B cell (primary cell): ENCODE measurements around the gene DEFB124. TPM values are rescaled to one million over a fixed set of nuclear protein-coding genes. Genes with fewer than 3 reads are reported as not detected.

ENCODE experiments used
- ATAC-seq: fragments of 200-7000 bp; cut with Tn5 transposase; one replicate; pipeline ENCODE4 v1.10.0; 2021; ENCODE audit warnings: low read depth, mild to moderate bottlenecking, moderate number of reproducible peaks, moderate library complexity
- CTCF ChIA-PET: fragments of 350-600 bp; sonication (Branson Sonifier 250); formaldehyde crosslinking; loops from one replicate; lab custom pipeline; 2021; ENCODE audit warnings: antibody characterized with exemption, inconsistent platforms; lab: Charles Lee
- POLR2A ChIA-PET: fragments of 350-600 bp; sonication (Branson Sonifier 250); formaldehyde crosslinking; loops from one replicate; lab custom pipeline; 2021; ENCODE audit warnings: antibody characterized with exemption; lab: Charles Lee
- DNase-seq: peaks from one replicate; pipeline ENCODE4 v3.0.0; 2013
- H2AFZ ChIP-seq: 2 replicates; pipeline ENCODE4 v1.6.1; 2012; ENCODE audit warnings: mild to moderate bottlenecking, low read depth, low read length; ENCODE audit not compliant: insufficient read depth, poor library complexity, severe bottlenecking
- H3K27ac ChIP-seq, 2 donors: 1 replicate in 1 of 2; 2 replicates in 1 of 2; pipeline ENCODE4 v1.5.1; 2012 to 2013; ENCODE audit warnings: low read length in 2 of 2, mild to moderate bottlenecking in 2 of 2, moderate library complexity in 1 of 2
- H3K27me3 ChIP-seq, 4 experiments: fragments of 200-600 bp in 1 of 4; sonication (generic) in 1 of 4; replicated peaks in 1 of 4; 1 replicate in 2 of 4; 2 replicates in 2 of 4; pipeline versions ENCODE4 v1.6.1 to v1.7.0; 2013 to 2016; ENCODE audit warnings: low read length in 3 of 4, mild to moderate bottlenecking in 2 of 4, mixed read lengths in 1 of 4, moderate library complexity in 1 of 4; ENCODE audit not compliant: insufficient read depth in 4 of 4, control insufficient read depth in 3 of 4; ENCODE audit errors: control extremely low read depth in 1 of 4
- H3K36me3 ChIP-seq, 2 experiments: replicated peaks in 1 of 2; 1 replicate in 1 of 2; 2 replicates in 1 of 2; pipeline versions ENCODE4 v1.6.1 to v1.7.1; 2013; ENCODE audit warnings: low read length in 1 of 2; ENCODE audit not compliant: insufficient read depth in 2 of 2, control insufficient read depth in 1 of 2; ENCODE audit errors: control extremely low read depth in 1 of 2, extremely low read depth in 1 of 2
- H3K4me1 ChIP-seq, 2 donors: fragments of 200-600 bp in 1 of 2; sonication (generic) in 1 of 2; 1 replicate in 1 of 2; 2 replicates in 1 of 2; pipeline versions ENCODE4 v1.5.1 to v1.6.1; 2013 to 2017; ENCODE audit warnings: low read length in 2 of 2; ENCODE audit not compliant: control insufficient read depth in 2 of 2, insufficient read depth in 2 of 2
- H3K4me2 ChIP-seq: replicated peaks from 2 replicates; pipeline ENCODE3; 2012; ENCODE audit warnings: mild to moderate bottlenecking, low read depth, low read length; ENCODE audit not compliant: poor library complexity, severe bottlenecking
- H3K4me3 ChIP-seq, 5 experiments: fragments of 200-600 bp in 1 of 5; sonication (generic) in 1 of 5; 1 replicate in 3 of 5; 2 replicates in 2 of 5; pipeline versions ENCODE4 v1.5.1 to v1.7.0; 2011 to 2016; ENCODE audit warnings: low read length in 4 of 5, mild to moderate bottlenecking in 4 of 5, low read depth in 2 of 5, control low read depth in 1 of 5, moderate library complexity in 1 of 5; ENCODE audit not compliant: insufficient read depth in 1 of 5; ENCODE audit errors: control extremely low read depth in 1 of 5, extremely low read depth in 1 of 5
- H3K79me2 ChIP-seq: fragments of 200-600 bp; sonication (generic); one replicate; pipeline ENCODE4 v1.6.0; 2016; ENCODE audit warnings: low read length; ENCODE audit not compliant: control insufficient read depth, insufficient read depth
- H3K9ac ChIP-seq: fragments of 200-600 bp; sonication (generic); 2 replicates; pipeline ENCODE4 v1.6.1; 2017; ENCODE audit warnings: mild to moderate bottlenecking, low read length, moderate library complexity
- H3K9me3 ChIP-seq, 3 donors: one replicate each; pipeline versions ENCODE4 v1.6.1 to v1.7.1; 2013; ENCODE audit warnings: low read length in 2 of 3; ENCODE audit not compliant: control insufficient read depth in 2 of 3, insufficient read depth in 1 of 3; ENCODE audit errors: control extremely low read depth in 1 of 3
- H4K20me1 ChIP-seq: 2 replicates; pipeline ENCODE4 v1.6.0; 2012; ENCODE audit warnings: mild to moderate bottlenecking, low read length; ENCODE audit not compliant: insufficient read depth, control insufficient read depth, poor library complexity, severe bottlenecking
- H3K27ac Mint-ChIP-seq: one replicate; pipeline ENCODE4 v1.8.0; 2021; ENCODE audit warnings: mixed read lengths
- H3K27me3 Mint-ChIP-seq: one replicate; pipeline ENCODE4 v1.8.0; 2021; ENCODE audit warnings: mixed read lengths
- H3K4me1 Mint-ChIP-seq: one replicate; pipeline ENCODE4 v1.8.0; 2021; ENCODE audit warnings: mixed read lengths
- H3K4me3 Mint-ChIP-seq: one replicate; pipeline ENCODE4 v1.8.0; 2021; ENCODE audit warnings: mixed read lengths
- H3K9me3 Mint-ChIP-seq: one replicate; pipeline ENCODE4 v1.8.0; 2022; ENCODE audit warnings: mixed read lengths; ENCODE audit not compliant: insufficient read depth
- CTCF ChIP-seq: fragments of 200-600 bp; IDR thresholded peaks from one replicate; pipeline ENCODE4 v1.8.0; 2022; ENCODE audit warnings: antibody characterized with exemption, mild to moderate bottlenecking
- EZH2 ChIP-seq: IDR thresholded peaks from 2 replicates; pipeline ENCODE4 v1.6.1; 2012; ENCODE audit warnings: borderline replicate concordance, low read depth, mild to moderate bottlenecking, moderate library complexity, low read length; ENCODE audit not compliant: insufficient read depth, poor library complexity, severe bottlenecking
- WGBS: methylation state at CpG from one replicate; pipeline ENCODE4 v1.1.5; 2013; ENCODE audit warnings: missing lambda C conversion rate; ENCODE audit not compliant: insufficient coverage; 5-methylcytosine and 5-hydroxymethylcytosine counted together
- intact Hi-C: fragments of 100-400 bp; cut with micrococcal nuclease; formaldehyde crosslinking; loops from one replicate; pipeline ENCODE4 v1.10.0; 2022
- polyA plus RNA-seq: library from polyadenylated mRNA; depleted of rRNA; stranded (reverse); fragments of >200 nt; gene quantifications from 2 replicates; pipeline ENCODE4 v1.2.3, GENCODE V29; 2012
- total RNA-seq, 2 donors: library from RNA; stranded (reverse); fragments of 120-200 nt in 1 of 2; gene quantifications; 1 replicate in 1 of 2; 2 replicates in 1 of 2; pipeline versions ENCODE4 v1.2.3 to v1.2.4, GENCODE V29; 2013 to 2022

The DEFB124 gene
- total and polyA plus RNA-seq, 2 donors (not counting 1 experiment from before 2014, with no cell fraction given), result not detected

- no peak overlapping the region for H3K27ac Mint-ChIP-seq
- H3K9me3 Mint-ChIP-seq, result no peaks in the 10 kb centered on the region
- no peak for ATAC-seq
- Histone ChIP-seq H3K4me2 (no peak overlapping the region), H3K9ac (no peak overlapping the region), H4K20me1 (peaks cover 67% of the 10 kb centered on the region), H3K9me3 (no peaks in the 10 kb centered on the region), H3K36me3 (peaks cover 0 to 9% of the 10 kb centered on the region in 2 experiments), H3K27me3 (no peaks in the 10 kb centered on the region), H2AFZ (no peak overlapping the region), H3K79me2 (peaks cover 76% of the 10 kb centered on the region), H3K4me1 (peaks cover 27 to 35% of the 10 kb centered on the region in 2 donors), H3K4me3 (no peak overlapping the region), H3K27ac (no peak overlapping the region)
- CTCF ChIA-PET, result no interaction called here
- POLR2A ChIA-PET, result no interaction called here
- H3K4me1 Mint-ChIP-seq, result peaks cover 14% of the 10 kb centered on the region
- intact Hi-C loops, result no loop called here
- WGBS, result 86% methylated on average over 3 of the region's 4 CpGs
- no peak overlapping the region for H3K4me3 Mint-ChIP-seq
- no peak for TF ChIP-seq EZH2
- no peak for DNase-seq
- H3K27me3 Mint-ChIP-seq, result no peaks in the 10 kb centered on the region
Observed at GRCh38 chr20:31517373-31517772, 42.4 kb upstream of the DEFB124 start.

GRCh38 chr20:31516651-31517050 lies 41.7 kb upstream of the DEFB124 start:
- Histone ChIP-seq H3K4me3 (no peak overlapping the region), H2AFZ (no peak overlapping the region), H3K36me3 (peaks cover 0 to 9% of the 10 kb centered on the region in 2 experiments), H3K27me3 (no peaks in the 10 kb centered on the region), H3K9ac (no peak overlapping the region), H3K79me2 (peaks cover 69% of the 10 kb centered on the region), H3K4me2 (peak overlapping the region; percentile 88), H4K20me1 (peaks cover 61% of the 10 kb centered on the region), H3K27ac (no peak overlapping the region), H3K4me1 (peaks cover 27 to 31% of the 10 kb centered on the region in 2 donors), H3K9me3 (no peaks in the 10 kb centered on the region)
- no peak overlapping the region for H3K4me3 Mint-ChIP-seq
- TF ChIP-seq EZH2, result no peak
- no peak for TF ChIP-seq CTCF
- H3K27me3 Mint-ChIP-seq, result no peaks in the 10 kb centered on the region
- DNase-seq (no peak), ATAC-seq (no peak)
- H3K4me1 Mint-ChIP-seq, result peaks cover 14% of the 10 kb centered on the region
- WGBS, result 100% methylated on average over 1 of the region's 2 CpGs
- no peaks in the 10 kb centered on the region for H3K9me3 Mint-ChIP-seq
- intact Hi-C loops, result no loop called here
- ChIA-PET POLR2A (no interaction called here), CTCF (no interaction called here)
- H3K27ac Mint-ChIP-seq, result no peak overlapping the region
